ENCODE results near the gene LIN7B.
A peak's percentile ranks its signal among the peaks of the same experiment; 100 is the strongest.

LIN7B gene

GRCh38 chr19:49097453-49098288 is 16.5 kb upstream of the LIN7B start:
- no peak for TF ChIP-seq EZH2phosphoT487 (IDR thresholded peaks at IDR 0.05; ENCODE audit: borderline replicate concordance, low read length)
- TF ChIP-seq CTCF (IDR thresholded peaks at IDR 0.05; ENCODE audit: low read depth, low read length, poor library complexity, severe bottlenecking): peak; percentile 100
- peaks cover 52% of the 10 kb centered on the region for H3K79me2 ChIP-seq (ENCODE audit: control insufficient read depth, low read length)
- H3K9me3 ChIP-seq (ENCODE audit: control insufficient read depth, insufficient read depth, low read length): no peaks in the 10 kb centered on the region
- H3K9me2 ChIP-seq (replicated peaks; ENCODE audit: control insufficient read depth, low read length): no peaks in the 10 kb centered on the region
- H3K4me2 ChIP-seq (ENCODE audit: low read length): no peak overlapping the region
- H3K4me3 ChIP-seq (ENCODE audit: low read length): no peak overlapping the region
- H3K4me1 ChIP-seq (ENCODE audit: control insufficient read depth, low read length): no peaks in the 10 kb centered on the region
- no peak overlapping the region for H3K27ac ChIP-seq (ENCODE audit: low read depth, low read length)
- peaks cover 11% of the 10 kb centered on the region for H3F3A ChIP-seq (ENCODE audit: control insufficient read depth, insufficient read depth)
- H4K20me1 ChIP-seq (ENCODE audit: control insufficient read depth, insufficient read depth, low read depth, low read length): peaks cover 17% of the 10 kb centered on the region; the same call in 1 of the 2 replicates
- H3K36me3 ChIP-seq (ENCODE audit: control insufficient read depth, low read length): peaks cover 90% of the 10 kb centered on the region
- no peaks in the 10 kb centered on the region for H3K27me3 ChIP-seq (ENCODE audit: control insufficient read depth, low read length)

GRCh38 chr19:49098795-49099194 is 15.4 kb upstream of the LIN7B start:
- TF ChIP-seq EZH2phosphoT487 (IDR thresholded peaks at IDR 0.05; ENCODE audit: borderline replicate concordance, low read length) (no peak), CTCF (IDR thresholded peaks at IDR 0.05; ENCODE audit: low read depth, low read length, poor library complexity, severe bottlenecking) (no peak)
- H3K9me3 ChIP-seq (ENCODE audit: control insufficient read depth, insufficient read depth, low read length): no peaks in the 10 kb centered on the region
- H3K4me1 ChIP-seq (ENCODE audit: control insufficient read depth, low read length): no peaks in the 10 kb centered on the region
- no peak overlapping the region for H3K4me3 ChIP-seq (ENCODE audit: low read length)
- peaks cover 46% of the 10 kb centered on the region for H3K79me2 ChIP-seq (ENCODE audit: control insufficient read depth, low read length)
- H3K27me3 ChIP-seq (ENCODE audit: control insufficient read depth, low read length): no peaks in the 10 kb centered on the region
- H3F3A ChIP-seq (ENCODE audit: control insufficient read depth, insufficient read depth): peaks cover 11% of the 10 kb centered on the region
- H3K27ac ChIP-seq (ENCODE audit: low read depth, low read length): no peak overlapping the region
- H3K9me2 ChIP-seq (replicated peaks; ENCODE audit: control insufficient read depth, low read length): no peaks in the 10 kb centered on the region
- no peak overlapping the region for H3K4me2 ChIP-seq (ENCODE audit: low read length)
- peaks cover 92% of the 10 kb centered on the region for H3K36me3 ChIP-seq (ENCODE audit: control insufficient read depth, low read length)
- peaks cover 17% of the 10 kb centered on the region; the same call in 1 of the 2 replicates for H4K20me1 ChIP-seq (ENCODE audit: control insufficient read depth, insufficient read depth, low read depth, low read length)

- no peaks in the 10 kb centered on the region for H3K4me1 ChIP-seq (ENCODE audit: control insufficient read depth, low read length)
- TF ChIP-seq EZH2phosphoT487 (IDR thresholded peaks at IDR 0.05; ENCODE audit: borderline replicate concordance, low read length) (no peak), CTCF (IDR thresholded peaks at IDR 0.05; ENCODE audit: low read depth, low read length, poor library complexity, severe bottlenecking) (no peak)
- no peak overlapping the region for H3K4me3 ChIP-seq (ENCODE audit: low read length)
- peaks cover 26% of the 10 kb centered on the region for H3K79me2 ChIP-seq (ENCODE audit: control insufficient read depth, low read length)
- peaks cover 11% of the 10 kb centered on the region for H3F3A ChIP-seq (ENCODE audit: control insufficient read depth, insufficient read depth)
- H3K36me3 ChIP-seq (ENCODE audit: control insufficient read depth, low read length): peaks cover 93% of the 10 kb centered on the region
- no peak overlapping the region for H3K4me2 ChIP-seq (ENCODE audit: low read length)
- H3K9me3 ChIP-seq (ENCODE audit: control insufficient read depth, insufficient read depth, low read length): no peaks in the 10 kb centered on the region
- H4K20me1 ChIP-seq (ENCODE audit: control insufficient read depth, insufficient read depth, low read depth, low read length): peaks cover 12% of the 10 kb centered on the region; the same call in 1 of the 2 replicates
- H3K27ac ChIP-seq (ENCODE audit: low read depth, low read length): no peak overlapping the region
- no peaks in the 10 kb centered on the region for H3K27me3 ChIP-seq (ENCODE audit: control insufficient read depth, low read length)
- no peaks in the 10 kb centered on the region for H3K9me2 ChIP-seq (replicated peaks; ENCODE audit: control insufficient read depth, low read length)
These were observed 13.0 kb upstream of the LIN7B start for GRCh38 chr19:49101160-49101559.

Measured in DOHH2 (cell line).